Nucleus accumbens (tissue), 56 donors: ENCODE data around the gene ATP5MG.

Source experiments
- DNase-seq, 56 donors: peaks; one replicate each; lab custom pipeline; 2025; lab: John Stamatoyannopoulos, UW

ATP5MG gene

GRCh38 chr11:118439646-118440045, 38.2 kb downstream of the ATP5MG start:
- DNase-seq, result no peak

GRCh38 chr11:118441770-118442275, 40.4 kb downstream of the ATP5MG start:
- DNase-seq, result peak in 3 of 56 donors; percentile 4 to 6 (median 5)

GRCh38 chr11:118442301-118442700, 40.9 kb downstream of the ATP5MG start:
- no peak for DNase-seq

- no peak for DNase-seq
These were observed 41.6 kb downstream of the ATP5MG start for GRCh38 chr11:118442908-118443589.

- DNase-seq, result no peak
These were observed 42.3 kb downstream of the ATP5MG start for GRCh38 chr11:118443590-118444218.

- no peak for DNase-seq
These were observed 46.0 kb downstream of the ATP5MG start for GRCh38 chr11:118447423-118447822.

- no peak for DNase-seq
These were observed 46.9 kb downstream of the ATP5MG start for GRCh38 chr11:118448294-118448693.

- no peak for DNase-seq
These were observed 48.0 kb downstream of the ATP5MG start for GRCh38 chr11:118449316-118449918.

GRCh38 chr11:118450451-118450850, 49.0 kb downstream of the ATP5MG start:
- DNase-seq, result no peak
